ENCODE results near the gene EID3.
"Not testable (repeated sequence)": the region's sequence is repeated elsewhere in the genome, so short reads cannot be mapped to it uniquely, and the experiment has no call there.

EID3 gene

DNA sequence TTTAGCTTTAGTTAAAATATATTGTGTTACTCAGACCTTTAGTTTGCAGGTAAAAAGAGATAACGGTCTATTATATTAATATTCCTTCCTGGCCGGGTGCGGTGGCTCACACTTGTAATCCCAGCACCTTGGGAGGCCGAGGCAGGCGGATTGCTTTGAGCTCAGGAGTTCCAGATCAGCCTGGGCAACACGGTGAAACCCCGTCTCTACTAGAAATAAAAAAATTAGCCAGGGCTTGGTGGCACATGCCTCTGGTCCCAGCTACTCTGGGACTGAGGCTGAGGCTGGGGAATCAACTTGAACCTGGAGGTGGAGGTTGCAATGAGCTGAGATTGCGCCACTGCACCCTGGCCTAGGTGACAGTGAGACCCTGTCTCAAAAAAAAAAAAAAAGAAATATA lies 13.2 kb upstream of the EID3 start:
- Histone ChIP-seq H3K27ac (ENCODE audit: low read depth, low read length) (no peak overlapping the region), H3K9ac (ENCODE audit: low read length) (no peak overlapping the region), H3K9me3 (ENCODE audit: control insufficient read depth, insufficient read depth, low read depth, low read length) (no peaks in the 10 kb centered on the region), H3K36me3 (ENCODE audit: control insufficient read depth, insufficient read depth, low read length) (peaks cover 44% of the 10 kb centered on the region), H3K4me3 (ENCODE audit: low read depth, low read length) (no peak overlapping the region), H3K4me1 (ENCODE audit: control insufficient read depth, insufficient read depth, low read length) (peaks cover 34% of the 10 kb centered on the region), H3K27me3 (ENCODE audit: control insufficient read depth, insufficient read depth, low read length) (no peaks in the 10 kb centered on the region)

DNA sequence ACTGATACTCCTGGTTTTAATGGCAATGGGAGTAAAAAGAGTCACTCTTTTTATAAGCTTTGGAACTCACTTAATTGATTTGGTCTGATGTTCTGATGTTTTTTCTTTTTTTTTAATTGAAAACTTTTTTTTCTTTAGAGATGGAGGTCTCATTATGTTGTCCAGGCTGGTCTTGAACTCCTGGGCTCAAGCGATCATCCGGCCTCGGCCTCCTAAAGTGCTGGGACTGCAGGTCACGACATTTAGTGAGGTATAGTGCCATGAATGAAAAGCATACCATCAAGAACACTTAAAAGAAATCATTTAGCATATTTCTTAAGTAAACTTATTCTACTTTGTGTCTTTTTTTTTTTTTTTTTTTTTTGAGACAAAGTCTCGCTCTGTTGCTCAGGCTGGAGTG lies 12.7 kb upstream of the EID3 start:
- Histone ChIP-seq H3K4me3 (ENCODE audit: low read depth, low read length) (no peak overlapping the region), H3K9me3 (ENCODE audit: control insufficient read depth, insufficient read depth, low read depth, low read length) (no peaks in the 10 kb centered on the region), H3K27ac (ENCODE audit: low read depth, low read length) (no peak overlapping the region), H3K9ac (ENCODE audit: low read length) (no peak overlapping the region), H3K4me1 (ENCODE audit: control insufficient read depth, insufficient read depth, low read length) (peaks cover 32% of the 10 kb centered on the region), H3K27me3 (ENCODE audit: control insufficient read depth, insufficient read depth, low read length) (no peaks in the 10 kb centered on the region), H3K36me3 (ENCODE audit: control insufficient read depth, insufficient read depth, low read length) (peaks cover 49% of the 10 kb centered on the region)

DNA sequence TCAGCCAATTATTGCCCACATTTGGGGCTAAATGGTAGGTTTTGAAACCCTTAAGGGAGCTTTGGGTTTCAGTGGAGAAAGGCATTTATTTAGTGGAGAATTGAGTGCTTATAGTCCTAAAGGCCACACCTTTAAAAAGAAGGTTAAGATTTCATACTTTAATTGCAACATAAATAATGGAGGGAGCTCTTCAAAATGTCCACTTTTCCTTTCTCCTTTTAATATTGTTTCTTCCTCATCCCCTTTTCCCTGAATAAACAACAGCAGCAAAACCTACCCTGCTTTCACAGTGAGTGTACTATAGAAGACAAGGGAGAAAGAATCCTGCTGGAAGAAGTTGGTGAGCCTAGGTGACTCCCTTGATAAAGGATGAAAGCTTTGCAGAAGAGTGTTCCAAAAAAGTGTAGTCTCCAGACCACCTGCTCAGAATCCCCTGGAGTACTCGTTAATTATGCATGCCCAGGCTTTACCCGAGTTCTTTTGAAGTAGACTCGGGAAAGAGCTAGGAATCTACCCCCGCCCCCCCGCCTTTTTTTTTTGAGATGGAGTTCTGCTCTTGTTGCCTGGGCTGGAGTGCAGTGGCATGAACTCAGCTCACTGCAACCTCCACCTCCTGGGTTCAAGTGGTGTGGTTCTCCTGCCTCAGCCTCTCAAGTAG lies 11.5 kb upstream of the EID3 start:
- H3K27me3 ChIP-seq (ENCODE audit: control insufficient read depth, insufficient read depth, low read length) = no peaks in the 10 kb centered on the region
- peak overlapping the region; percentile 0; the same call in 1 of the 2 replicates for H3K4me3 ChIP-seq (ENCODE audit: low read depth, low read length)
- H3K27ac ChIP-seq (ENCODE audit: low read depth, low read length) = no peak overlapping the region; the same call in 1 of the 2 replicates
- H3K9me3 ChIP-seq (ENCODE audit: control insufficient read depth, insufficient read depth, low read depth, low read length) = no peaks in the 10 kb centered on the region
- H3K4me1 ChIP-seq (ENCODE audit: control insufficient read depth, insufficient read depth, low read length) = peaks cover 25% of the 10 kb centered on the region
- peaks cover 59% of the 10 kb centered on the region for H3K36me3 ChIP-seq (ENCODE audit: control insufficient read depth, insufficient read depth, low read length)
- H3K9ac ChIP-seq (ENCODE audit: low read length) = no peak overlapping the region

DNA sequence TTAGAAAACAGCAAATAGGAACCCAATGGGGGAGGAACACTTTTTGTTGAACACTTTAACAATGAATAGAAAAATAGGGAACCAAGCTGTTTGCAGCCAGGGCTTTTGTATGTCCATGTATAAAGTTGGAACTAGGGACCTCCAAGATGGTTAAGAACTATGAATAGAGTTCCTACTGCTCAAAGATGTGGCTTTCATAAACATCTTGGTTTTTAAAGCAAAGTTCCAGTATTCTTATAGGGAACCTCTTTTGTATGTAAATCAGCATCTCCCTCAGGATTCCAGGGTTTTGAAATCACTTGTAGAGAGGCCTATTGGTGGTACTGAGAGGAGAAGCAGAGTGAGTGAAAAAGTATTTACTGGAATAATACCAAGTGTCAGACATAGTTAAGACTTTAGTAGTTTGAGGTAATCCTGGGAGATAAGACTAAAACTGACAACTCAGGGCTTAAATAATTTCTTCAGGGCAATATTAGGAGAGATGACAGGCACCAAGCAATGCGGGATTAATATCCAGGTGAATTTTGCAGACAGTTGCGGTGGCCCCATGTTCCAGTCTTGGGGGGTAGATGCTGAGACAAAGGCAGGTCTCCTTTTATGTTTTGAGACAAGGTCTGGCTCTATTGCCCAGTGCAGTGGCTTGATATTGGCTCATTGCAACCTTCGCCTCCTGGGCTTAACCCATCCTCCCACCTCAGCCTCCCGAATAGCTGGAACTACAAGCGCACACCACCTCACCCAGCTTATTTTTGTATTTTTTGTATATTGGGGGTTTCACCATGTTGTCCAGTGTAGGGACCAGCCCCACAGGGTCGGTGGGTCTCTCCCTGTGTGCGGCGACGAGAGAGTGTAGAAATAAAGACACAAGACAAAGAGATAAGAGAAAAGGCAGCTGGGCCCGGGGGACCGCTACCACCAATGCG lies 10.4 kb upstream of the EID3 start:
- Histone ChIP-seq H3K27me3 (ENCODE audit: control insufficient read depth, insufficient read depth, low read length) (no peaks in the 10 kb centered on the region), H3K27ac (ENCODE audit: low read depth, low read length) (no peak overlapping the region), H3K4me3 (ENCODE audit: low read depth, low read length) (no peak overlapping the region), H3K9me3 (ENCODE audit: control insufficient read depth, insufficient read depth, low read depth, low read length) (no peaks in the 10 kb centered on the region), H3K36me3 (ENCODE audit: control insufficient read depth, insufficient read depth, low read length) (peaks cover 68% of the 10 kb centered on the region), H3K9ac (ENCODE audit: low read length) (no peak overlapping the region), H3K4me1 (ENCODE audit: control insufficient read depth, insufficient read depth, low read length) (peaks cover 25% of the 10 kb centered on the region)

DNA sequence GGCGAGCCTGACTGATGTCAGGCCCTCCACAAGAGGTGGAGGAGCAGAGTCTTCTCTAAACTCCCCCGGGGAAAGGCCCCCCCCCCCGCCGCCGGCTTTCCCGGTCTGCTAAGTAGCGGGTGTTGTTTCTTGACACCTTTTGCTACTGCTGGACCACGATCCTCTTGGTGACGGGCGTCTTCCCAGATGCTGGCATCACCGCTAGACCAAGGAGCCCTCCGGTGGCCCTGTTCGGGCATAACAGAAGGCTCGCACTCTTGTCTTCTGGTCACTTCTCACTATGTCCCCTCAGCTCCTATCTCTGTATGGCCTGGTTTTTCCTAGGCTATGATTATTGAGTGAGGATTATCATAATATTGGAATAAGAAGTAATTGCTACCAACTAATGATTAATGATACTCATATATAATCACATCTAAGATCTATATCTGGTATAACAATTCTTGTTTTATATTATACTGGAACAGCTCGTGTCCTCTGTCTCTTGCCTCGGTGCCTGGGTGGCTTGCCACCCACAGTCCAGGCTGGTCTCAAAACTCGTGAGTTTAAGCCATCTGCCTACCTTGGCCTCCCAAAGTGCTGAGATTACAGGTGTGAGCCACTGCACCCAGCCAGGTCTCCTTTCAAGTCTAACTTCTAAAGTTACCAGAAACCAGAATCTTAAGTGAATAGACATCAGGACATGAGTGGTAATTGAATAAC lies 9.2 kb upstream of the EID3 start:
- H3K27ac ChIP-seq (ENCODE audit: low read depth, low read length); H3K9ac ChIP-seq (ENCODE audit: low read length); H3K9me3 ChIP-seq (ENCODE audit: control insufficient read depth, insufficient read depth, low read depth, low read length); H3K4me3 ChIP-seq (ENCODE audit: low read depth, low read length); H3K27me3 ChIP-seq (ENCODE audit: control insufficient read depth, insufficient read depth, low read length): not testable (repeated sequence)
- H3K4me1 ChIP-seq (ENCODE audit: control insufficient read depth, insufficient read depth, low read length) = peaks cover 21% of the 10 kb centered on the region
- H3K36me3 ChIP-seq (ENCODE audit: control insufficient read depth, insufficient read depth, low read length) = peaks cover 72% of the 10 kb centered on the region

DNA sequence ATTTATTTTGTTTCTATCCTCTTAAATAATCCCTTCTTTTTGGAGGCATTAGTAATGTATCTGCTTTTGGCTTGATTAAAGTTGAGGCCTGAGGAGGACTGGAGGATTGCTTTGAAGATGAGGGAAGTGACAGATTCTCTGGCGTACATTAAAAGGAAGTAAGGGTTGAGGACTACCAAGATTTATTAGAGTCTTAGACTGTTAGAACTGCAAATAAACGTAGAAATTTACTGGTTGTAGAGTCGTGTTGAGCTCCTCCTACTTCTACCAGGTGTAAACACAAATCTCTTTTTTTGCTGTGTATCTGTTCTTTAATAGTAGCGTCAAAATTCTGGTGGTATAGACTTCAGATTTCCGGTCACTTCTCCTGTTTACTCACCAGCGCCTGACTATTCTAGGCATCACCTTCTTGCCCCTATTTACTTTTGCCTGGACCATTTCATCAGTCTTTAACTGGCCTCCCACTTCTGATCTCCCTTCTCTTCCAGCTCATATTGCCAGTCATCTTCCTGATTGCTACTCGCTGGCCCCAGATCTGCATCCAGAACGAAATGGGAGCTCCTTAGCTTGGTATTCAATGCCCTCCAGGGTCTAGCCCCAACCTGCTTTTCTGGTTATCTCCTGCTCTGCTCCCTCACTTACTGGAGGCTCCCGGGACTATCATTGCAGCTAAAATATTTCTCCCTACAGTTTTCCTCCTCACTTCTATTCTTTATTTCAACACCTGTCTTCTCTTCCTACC lies 8.4 kb upstream of the EID3 start:
- no peak overlapping the region for H3K9ac ChIP-seq (ENCODE audit: low read length)
- no peak overlapping the region for H3K4me3 ChIP-seq (ENCODE audit: low read depth, low read length)
- no peak overlapping the region for H3K27ac ChIP-seq (ENCODE audit: low read depth, low read length)
- H3K36me3 ChIP-seq (ENCODE audit: control insufficient read depth, insufficient read depth, low read length) = peaks cover 73% of the 10 kb centered on the region
- H3K9me3 ChIP-seq (ENCODE audit: control insufficient read depth, insufficient read depth, low read depth, low read length) = no peaks in the 10 kb centered on the region
- H3K27me3 ChIP-seq (ENCODE audit: control insufficient read depth, insufficient read depth, low read length) = no peaks in the 10 kb centered on the region
- peaks cover 15% of the 10 kb centered on the region for H3K4me1 ChIP-seq (ENCODE audit: control insufficient read depth, insufficient read depth, low read length)

DNA sequence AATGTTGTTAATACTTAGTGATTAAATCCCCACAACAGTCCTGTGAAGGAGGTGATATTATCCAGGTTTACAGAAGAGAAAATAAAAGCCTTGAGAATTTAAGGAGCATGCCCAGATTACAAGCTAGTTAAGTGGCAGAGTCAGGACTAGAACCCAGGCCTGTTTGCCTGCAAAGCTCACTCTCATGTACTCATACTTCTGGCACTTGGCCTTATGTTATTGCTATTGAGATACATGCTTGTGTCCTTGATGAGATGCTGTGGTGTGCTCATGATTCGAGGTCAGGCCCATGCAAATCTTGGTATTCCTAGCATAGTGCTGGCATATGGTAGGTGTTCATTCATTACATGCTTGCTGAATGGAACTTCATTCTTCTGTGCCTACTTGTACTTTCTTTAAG lies 7.6 kb upstream of the EID3 start:
- Histone ChIP-seq H3K36me3 (ENCODE audit: control insufficient read depth, insufficient read depth, low read length) (peaks cover 76% of the 10 kb centered on the region), H3K27ac (ENCODE audit: low read depth, low read length) (no peak overlapping the region), H3K9me3 (ENCODE audit: control insufficient read depth, insufficient read depth, low read depth, low read length) (no peaks in the 10 kb centered on the region), H3K27me3 (ENCODE audit: control insufficient read depth, insufficient read depth, low read length) (no peaks in the 10 kb centered on the region), H3K4me1 (ENCODE audit: control insufficient read depth, insufficient read depth, low read length) (peaks cover 17% of the 10 kb centered on the region), H3K4me3 (ENCODE audit: low read depth, low read length) (no peak overlapping the region), H3K9ac (ENCODE audit: low read length) (no peak overlapping the region)

DNA sequence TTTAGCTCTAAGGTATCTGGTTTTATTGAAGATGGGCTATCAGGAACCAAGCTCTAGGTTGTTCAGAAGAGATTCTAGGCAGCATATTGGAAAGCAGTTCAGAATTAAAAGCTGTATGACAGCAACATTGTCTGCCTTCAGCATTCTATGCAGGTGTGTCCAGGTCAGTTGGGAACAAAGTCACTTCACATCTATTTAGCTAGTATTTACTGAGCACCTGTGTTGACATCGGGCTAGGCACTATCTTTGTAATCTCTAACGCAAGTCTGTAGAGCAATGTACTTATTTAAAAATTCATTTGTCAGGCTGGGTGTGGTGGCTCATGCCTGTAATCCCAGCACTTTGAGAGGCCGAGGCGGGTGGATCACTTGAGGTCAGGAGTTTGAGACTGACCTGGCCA lies 6.8 kb upstream of the EID3 start:
- Histone ChIP-seq H3K4me1 (ENCODE audit: control insufficient read depth, insufficient read depth, low read length) (peaks cover 15% of the 10 kb centered on the region), H3K27ac (ENCODE audit: low read depth, low read length) (no peak overlapping the region), H3K9me3 (ENCODE audit: control insufficient read depth, insufficient read depth, low read depth, low read length) (no peaks in the 10 kb centered on the region), H3K4me3 (ENCODE audit: low read depth, low read length) (no peak overlapping the region), H3K27me3 (ENCODE audit: control insufficient read depth, insufficient read depth, low read length) (no peaks in the 10 kb centered on the region), H3K36me3 (ENCODE audit: control insufficient read depth, insufficient read depth, low read length) (peaks cover 76% of the 10 kb centered on the region), H3K9ac (ENCODE audit: low read length) (no peak overlapping the region)

DNA sequence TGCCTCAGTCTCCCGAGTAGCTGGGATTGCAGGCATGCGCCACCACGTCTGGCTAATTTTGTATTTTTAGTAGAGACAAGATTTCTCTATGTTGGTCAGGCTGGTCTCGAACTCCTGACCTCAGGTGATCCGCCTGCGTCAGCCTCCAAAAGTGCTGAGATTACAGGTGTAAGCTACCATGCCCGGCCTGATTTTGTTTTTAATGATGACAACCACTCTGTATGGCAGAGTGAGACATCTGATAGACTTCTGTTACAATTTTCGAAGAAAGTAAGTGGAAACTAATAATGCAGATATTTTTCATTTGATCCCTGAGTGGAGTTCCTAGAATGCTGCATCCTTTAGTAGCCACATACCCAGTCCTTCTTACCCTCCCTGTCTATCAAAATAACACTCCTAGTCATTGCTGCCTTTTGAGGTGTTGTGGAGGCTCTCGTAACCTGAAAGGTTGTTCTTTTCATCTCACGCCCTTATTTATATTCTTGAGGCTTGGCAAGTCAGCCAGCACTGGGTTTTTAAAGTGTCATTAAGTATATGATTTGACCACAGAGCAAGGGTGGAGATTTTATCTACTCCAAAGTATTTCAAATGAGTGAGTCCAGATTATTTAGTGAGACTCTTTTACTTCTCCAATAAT lies 5.9 kb upstream of the EID3 start:
- Histone ChIP-seq H3K27me3 (ENCODE audit: control insufficient read depth, insufficient read depth, low read length) (no peaks in the 10 kb centered on the region), H3K27ac (ENCODE audit: low read depth, low read length) (no peak overlapping the region), H3K4me1 (ENCODE audit: control insufficient read depth, insufficient read depth, low read length) (peaks cover 6% of the 10 kb centered on the region), H3K9ac (ENCODE audit: low read length) (no peak overlapping the region), H3K36me3 (ENCODE audit: control insufficient read depth, insufficient read depth, low read length) (peaks cover 70% of the 10 kb centered on the region), H3K9me3 (ENCODE audit: control insufficient read depth, insufficient read depth, low read depth, low read length) (no peaks in the 10 kb centered on the region), H3K4me3 (ENCODE audit: low read depth, low read length) (no peak overlapping the region)

DNA sequence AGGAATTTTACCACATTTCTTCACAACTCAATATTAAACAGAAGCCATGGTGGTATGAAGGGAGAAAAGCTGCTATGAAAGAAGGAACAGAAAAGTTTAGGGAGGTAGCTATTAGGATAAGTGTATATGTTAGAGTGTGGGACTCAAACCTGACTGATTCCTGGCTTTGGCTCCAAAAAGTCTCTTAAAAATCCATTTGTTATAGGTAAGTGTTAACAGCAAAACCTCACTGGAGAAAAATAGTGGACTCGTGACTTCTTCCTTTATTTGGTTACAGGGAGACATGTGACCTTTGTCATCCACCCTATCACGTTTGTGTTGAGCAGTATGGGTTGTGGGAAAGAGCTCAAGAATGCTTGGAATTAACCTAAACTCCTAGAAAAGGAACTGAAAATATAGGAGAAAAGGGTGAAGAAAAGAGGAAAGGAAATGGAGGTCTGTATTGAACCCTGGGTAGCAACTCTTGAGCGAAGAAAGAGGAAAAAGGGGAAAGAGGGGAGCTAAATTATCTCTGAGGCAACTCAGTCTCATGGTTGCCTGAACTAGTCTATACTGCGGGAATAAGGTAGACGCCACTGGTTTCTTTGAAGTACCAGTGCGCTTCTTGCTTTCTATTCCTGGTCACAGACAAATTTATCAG lies 3.6 kb upstream of the EID3 start:
- H3K36me3 ChIP-seq (ENCODE audit: control insufficient read depth, insufficient read depth, low read length) = peaks cover 64% of the 10 kb centered on the region

More for the DNA sequence above, 3.6 kb upstream of the EID3 start:
- Histone ChIP-seq H3K27me3 (ENCODE audit: control insufficient read depth, insufficient read depth, low read length) (no peaks in the 10 kb centered on the region), H3K9me3 (ENCODE audit: control insufficient read depth, insufficient read depth, low read depth, low read length) (no peaks in the 10 kb centered on the region), H3K4me1 (ENCODE audit: control insufficient read depth, insufficient read depth, low read length) (peaks cover 7% of the 10 kb centered on the region), H3K9ac (ENCODE audit: low read length) (no peak overlapping the region), H3K4me3 (ENCODE audit: low read depth, low read length) (no peak overlapping the region), H3K27ac (ENCODE audit: low read depth, low read length) (no peak overlapping the region)
